Measurements from ENCODE around the gene CGB1.
"Not testable (repeated sequence)": the region's sequence is repeated elsewhere in the genome, so short reads cannot be mapped to it uniquely, and the experiment has no call there.

DNA sequence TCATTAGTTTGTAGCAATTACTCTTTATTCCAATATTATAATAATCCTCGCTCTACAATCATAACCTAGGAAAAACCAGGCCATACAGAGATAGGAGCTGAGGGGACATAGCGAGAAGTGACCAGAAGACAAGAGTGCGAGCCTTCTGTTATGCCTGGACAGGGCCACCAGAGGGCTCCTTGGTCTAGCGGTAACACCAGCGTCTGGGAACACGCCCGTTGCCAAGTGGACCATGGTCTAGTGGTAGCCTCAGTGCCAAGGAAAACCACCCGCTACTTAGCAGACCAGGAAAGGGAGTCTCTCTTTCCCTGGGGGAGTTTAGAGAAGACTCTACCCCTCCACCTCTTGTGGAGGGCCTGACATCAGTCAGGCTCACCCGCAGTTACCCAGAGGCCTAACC, 38.2 kb upstream of the CGB1 start:
- TF ChIP-seq, protein P1, sequence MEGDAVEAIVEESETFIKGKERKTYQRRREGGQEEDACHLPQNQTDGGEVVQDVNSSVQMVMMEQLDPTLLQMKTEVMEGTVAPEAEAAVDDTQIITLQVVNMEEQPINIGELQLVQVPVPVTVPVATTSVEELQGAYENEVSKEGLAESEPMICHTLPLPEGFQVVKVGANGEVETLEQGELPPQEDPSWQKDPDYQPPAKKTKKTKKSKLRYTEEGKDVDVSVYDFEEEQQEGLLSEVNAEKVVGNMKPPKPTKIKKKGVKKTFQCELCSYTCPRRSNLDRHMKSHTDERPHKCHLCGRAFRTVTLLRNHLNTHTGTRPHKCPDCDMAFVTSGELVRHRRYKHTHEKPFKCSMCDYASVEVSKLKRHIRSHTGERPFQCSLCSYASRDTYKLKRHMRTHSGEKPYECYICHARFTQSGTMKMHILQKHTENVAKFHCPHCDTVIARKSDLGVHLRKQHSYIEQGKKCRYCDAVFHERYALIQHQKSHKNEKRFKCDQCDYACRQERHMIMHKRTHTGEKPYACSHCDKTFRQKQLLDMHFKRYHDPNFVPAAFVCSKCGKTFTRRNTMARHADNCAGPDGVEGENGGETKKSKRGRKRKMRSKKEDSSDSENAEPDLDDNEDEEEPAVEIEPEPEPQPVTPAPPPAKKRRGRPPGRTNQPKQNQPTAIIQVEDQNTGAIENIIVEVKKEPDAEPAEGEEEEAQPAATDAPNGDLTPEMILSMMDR (conservative IDR thresholded peaks at IDR 0.05; ENCODE audit: low read length): peak; percentile 59
- not testable (repeated sequence) for TF ChIP-seq EZH2phosphoT487 (IDR thresholded peaks at IDR 0.05; ENCODE audit: borderline replicate concordance, low read depth, low read length)

Data from OCI-LY7 (cell line).